GM12872 (cell line): Measurements from ENCODE around the gene SND1.

Experiments
- CTCF ChIP-seq: IDR thresholded peaks from 3 replicates; pipeline ENCODE4 v1.5.1; 2011; ENCODE audit warnings: low read depth, mild to moderate bottlenecking, low read length, moderate library complexity; ENCODE audit not compliant: insufficient read depth

The SND1 gene

GRCh38 chr7:128104108-128104742, 452.2 kb downstream of the SND1 start:
- no peak for TF ChIP-seq CTCF

GRCh38 chr7:128105228-128106022, 453.4 kb downstream of the SND1 start:
- no peak for TF ChIP-seq CTCF

GRCh38 chr7:128106821-128107220, 454.8 kb downstream of the SND1 start:
- TF ChIP-seq CTCF = no peak

GRCh38 chr7:128108129-128108528, 456.1 kb downstream of the SND1 start:
- no peak for TF ChIP-seq CTCF

- TF ChIP-seq CTCF = no peak
Observed at GRCh38 chr7:128108641-128109423, 456.8 kb downstream of the SND1 start.

- no peak for TF ChIP-seq CTCF
Observed at GRCh38 chr7:128110641-128111364, 458.8 kb downstream of the SND1 start.
